HL-60/S4 (cell line): Measurements from ENCODE around the gene CANX.

Experiments
- in situ Hi-C: fragments of 300-500 bp; cut with MboI; formaldehyde crosslinking; loops from 2 replicates; pipeline ENCODE4 v1.14.3; 2022; ENCODE audit warnings: low sequenced_read_pairs

CANX gene

GRCh38 chr5:179773686-179774040, 74.9 kb downstream of the CANX start:
- in situ Hi-C loops: no loop called here

DNA sequence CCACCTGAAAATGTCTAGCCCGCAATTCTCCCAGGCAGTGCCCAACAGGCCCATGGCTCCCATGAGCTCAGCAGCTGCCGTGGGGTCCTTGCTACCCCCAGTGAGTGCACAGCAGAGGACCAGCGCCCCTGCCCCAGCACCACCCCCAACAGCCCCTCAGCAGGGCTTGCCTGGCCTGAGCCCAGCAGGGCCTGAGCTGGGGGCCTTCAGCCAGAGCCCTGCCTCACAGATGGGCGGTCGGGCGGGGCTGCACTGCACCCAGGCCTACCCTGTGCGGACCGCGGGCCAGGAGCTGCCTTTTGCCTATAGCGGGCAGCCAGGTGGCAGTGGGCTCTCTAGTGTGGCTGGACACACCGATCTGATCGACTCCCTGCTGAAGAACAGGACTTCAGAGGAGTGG, 75.7 kb downstream of the CANX start:
- in situ Hi-C loops: no loop called here

DNA sequence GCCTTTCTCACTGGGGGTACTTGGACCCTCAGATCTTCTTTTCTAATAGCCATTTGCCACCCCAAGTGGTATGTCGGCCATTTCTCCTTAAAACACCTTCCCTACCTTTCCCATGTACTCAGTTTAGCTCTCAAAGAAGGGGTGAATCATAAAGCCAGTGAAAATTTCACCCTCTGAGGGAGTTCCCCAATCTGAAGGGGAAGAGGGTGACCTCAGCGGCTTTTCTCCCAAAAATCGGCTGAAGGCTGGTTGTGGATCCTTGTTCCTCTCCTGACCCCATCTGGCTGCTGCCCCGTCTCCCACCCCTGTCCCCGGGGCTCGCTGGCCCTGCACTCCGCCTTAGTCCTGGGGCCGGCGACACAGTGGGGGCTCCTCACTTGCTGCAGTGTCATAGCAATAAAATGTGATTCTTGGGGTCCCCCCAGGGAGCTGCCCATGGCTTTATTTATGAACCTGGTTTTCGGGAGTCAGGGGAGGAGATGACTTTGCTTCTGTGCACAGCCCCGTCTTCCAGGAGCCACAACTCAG, 77.7 kb downstream of the CANX start:
- in situ Hi-C loops: no loop called here

DNA sequence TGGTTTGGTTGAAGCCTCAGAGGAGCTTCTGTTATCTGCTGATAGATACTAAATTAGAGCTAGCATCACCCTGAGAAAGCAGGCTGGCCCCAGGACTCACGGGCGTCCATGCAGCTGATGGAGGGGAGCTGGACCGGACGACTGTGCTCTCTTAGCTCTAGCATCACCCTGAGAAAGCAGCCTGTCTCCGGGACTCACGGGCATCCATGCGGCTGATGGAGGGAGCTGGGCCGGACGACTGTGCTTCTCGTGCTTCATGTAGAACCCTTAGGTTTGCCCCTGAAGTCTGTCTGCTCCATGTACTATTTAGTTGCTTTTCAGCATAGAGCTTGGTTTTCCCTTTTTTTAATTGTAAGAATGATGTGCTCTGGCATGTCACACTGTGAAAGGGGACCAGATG, 78.7 kb downstream of the CANX start:
- in situ Hi-C loops: no loop called here

DNA sequence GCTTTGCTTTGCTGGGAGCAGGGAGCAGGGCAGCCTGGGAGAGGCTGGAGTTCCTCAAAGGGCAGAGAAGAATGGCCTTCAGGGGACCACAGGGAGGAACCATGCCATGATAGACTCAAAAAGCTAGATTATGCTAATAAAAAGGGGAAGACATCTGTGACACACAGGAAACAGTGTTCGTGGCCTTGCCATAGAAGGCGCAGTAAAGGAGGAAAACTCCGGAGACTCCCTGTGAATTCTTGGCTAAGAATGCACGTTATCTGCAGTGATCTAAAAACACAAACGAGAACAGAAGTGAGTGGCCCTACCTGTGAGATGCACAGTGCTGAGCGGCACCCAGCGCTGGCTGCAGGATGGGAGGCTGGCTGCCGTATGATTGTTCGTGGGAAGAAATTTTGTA, 79.1 kb downstream of the CANX start:
- in situ Hi-C loops: no loop called here

DNA sequence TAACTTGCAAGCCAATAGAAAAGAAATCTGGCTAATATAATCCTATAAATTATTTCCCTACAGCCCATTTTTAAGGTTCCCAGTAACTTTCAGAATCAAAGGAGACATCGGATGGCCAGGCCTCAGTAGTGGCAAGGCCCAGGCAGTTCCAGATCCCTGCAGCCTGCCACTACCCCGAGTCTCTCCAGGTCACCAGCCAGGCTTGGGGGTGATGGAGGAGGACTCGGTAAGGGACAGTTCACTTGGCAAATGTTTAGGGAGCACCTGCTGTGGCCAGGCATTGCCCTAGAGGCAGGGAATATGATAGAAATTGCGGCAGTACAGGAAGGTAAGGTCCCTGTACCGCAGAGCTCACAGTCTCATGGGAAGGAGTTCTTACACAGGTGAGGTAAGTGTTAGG, 79.8 kb downstream of the CANX start:
- in situ Hi-C loops: no loop called here

GRCh38 chr5:179779826-179780225, 81.1 kb downstream of the CANX start:
- in situ Hi-C loops: no loop called here

DNA sequence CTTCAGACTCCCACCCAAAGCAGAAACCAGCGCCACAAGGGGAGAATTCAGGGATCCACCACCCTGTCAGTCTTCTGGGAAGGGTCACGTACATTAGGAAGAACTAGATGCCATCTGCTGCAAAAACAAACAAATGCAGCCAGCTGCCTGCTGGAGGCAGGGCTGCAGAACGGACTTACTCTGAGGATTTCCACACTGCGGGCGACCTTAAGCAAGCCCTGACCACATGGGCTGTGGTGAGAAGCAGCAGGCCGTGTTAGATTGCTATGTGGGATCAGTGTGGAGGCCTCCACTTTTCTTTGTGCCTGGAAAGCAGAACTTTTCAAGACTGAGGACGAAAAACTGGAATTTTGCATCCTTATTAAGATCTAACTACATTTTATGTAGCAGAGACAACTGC, 81.6 kb downstream of the CANX start:
- in situ Hi-C loops: no loop called here
